Activated B cell treated with CpG ODN at 0.5 μM for 24 hours (primary cell): ENCODE results near the gene C5orf58. TPM values are rescaled to one million over a fixed set of nuclear protein-coding genes. Genes with fewer than 3 reads are reported as not detected.
A peak's percentile ranks its signal among the peaks of the same experiment; 100 is the strongest.

Experiments used
- ATAC-seq: fragments of 200-7000 bp; cut with Tn5 transposase; one replicate; pipeline ENCODE4 v1.10.0; 2021; ENCODE audit warnings: low read depth, mild to moderate bottlenecking, moderate library complexity
- CTCF ChIA-PET: fragments of 350-600 bp; sonication (Branson Sonifier 250); formaldehyde crosslinking; loops from one replicate; lab custom pipeline; 2021; ENCODE audit warnings: antibody characterized with exemption; lab: Charles Lee
- POLR2A ChIA-PET: fragments of 350-600 bp; sonication (Branson Sonifier 250); formaldehyde crosslinking; loops from one replicate; lab custom pipeline; 2021; ENCODE audit warnings: antibody characterized with exemption; lab: Charles Lee
- DNase-seq: peaks from one replicate; pipeline ENCODE4 v3.0.0; 2022
- H3K27ac Mint-ChIP-seq: one replicate; pipeline ENCODE4 v1.8.0; 2020; ENCODE audit warnings: mixed read lengths
- H3K27me3 Mint-ChIP-seq: one replicate; pipeline ENCODE4 v1.8.0; 2021; ENCODE audit warnings: mixed read lengths
- H3K36me3 Mint-ChIP-seq: one replicate; pipeline ENCODE4 v1.8.0; 2021; ENCODE audit warnings: low read depth, mixed read lengths
- H3K4me1 Mint-ChIP-seq: one replicate; pipeline ENCODE4 v1.8.0; 2021; ENCODE audit warnings: mixed read lengths
- H3K4me3 Mint-ChIP-seq: one replicate; pipeline ENCODE4 v1.8.0; 2020; ENCODE audit warnings: mild to moderate bottlenecking, mixed read lengths
- H3K9me3 Mint-ChIP-seq: one replicate; pipeline ENCODE4 v1.8.0; 2020; ENCODE audit warnings: mixed read lengths
- CTCF ChIP-seq: fragments of 200-600 bp; IDR thresholded peaks from one replicate; pipeline ENCODE4 v1.8.0; 2022; ENCODE audit warnings: antibody characterized with exemption, mild to moderate bottlenecking
- intact Hi-C: fragments of 100-400 bp; cut with micrococcal nuclease; formaldehyde crosslinking; loops from one replicate; pipeline ENCODE4 v1.15.1; 2024
- total RNA-seq: library from RNA; stranded (reverse); gene quantifications from 2 replicates; pipeline ENCODE4 v1.2.3, GENCODE V29; 2022

C5orf58 gene
- total RNA-seq, 1 donor from 2014 or later, result not detected

- Mint-ChIP-seq H3K27ac (no peak overlapping the region), H3K4me1 (peaks cover 14% of the 10 kb centered on the region), H3K27me3 (no peaks in the 10 kb centered on the region), H3K9me3 (no peaks in the 10 kb centered on the region), H3K4me3 (no peak overlapping the region), H3K36me3 (peaks cover 7% of the 10 kb centered on the region)
- no peak for ATAC-seq
- TF ChIP-seq CTCF, result no peak
- CTCF ChIA-PET, result no interaction called here
- intact Hi-C loops, result no loop called here
- POLR2A ChIA-PET, result no interaction called here
- DNase-seq, result no peak
Observed at GRCh38 chr5:170263906-170264305, 31.1 kb downstream of the C5orf58 start.

- DNase-seq (no peak), ATAC-seq (no peak)
- peaks cover 23% of the 10 kb centered on the region for H3K4me1 Mint-ChIP-seq
- H3K36me3 Mint-ChIP-seq, result peaks cover 6% of the 10 kb centered on the region
- ChIA-PET CTCF (interaction anchor here (1.0 to 15.7 kb wide), 7 partner anchors 17 to 368 kb away, joined by 4 to 289 read pairs (median 9); partner anchors contain the start of gene LCP2), POLR2A (interaction anchor here (1.9 kb wide), 1 partner anchor 74 kb away, joined by 8 read pairs; no protein-coding TSS in a partner anchor)
- TF ChIP-seq CTCF, result no peak
- no peaks in the 10 kb centered on the region for H3K9me3 Mint-ChIP-seq
- H3K27me3 Mint-ChIP-seq, result no peaks in the 10 kb centered on the region
- intact Hi-C loops, result no loop called here
- H3K27ac Mint-ChIP-seq, result no peak overlapping the region
- no peak overlapping the region for H3K4me3 Mint-ChIP-seq
Observed at GRCh38 chr5:170265522-170265921, 32.7 kb downstream of the C5orf58 start.

- Mint-ChIP-seq H3K4me1 (peaks cover 23% of the 10 kb centered on the region), H3K27me3 (no peaks in the 10 kb centered on the region), H3K4me3 (no peak overlapping the region), H3K27ac (no peak overlapping the region), H3K36me3 (peaks cover 4% of the 10 kb centered on the region), H3K9me3 (no peaks in the 10 kb centered on the region)
- CTCF ChIA-PET, result interaction anchor here (0.8 to 15.7 kb wide), 16 partner anchors 10 to 367 kb away, joined by 3 to 289 read pairs (median 7); partner anchors contain the start of gene LCP2
- TF ChIP-seq CTCF, result no peak
- ATAC-seq, result no peak
- DNase-seq, result no peak
- POLR2A ChIA-PET, result interaction anchor here (0.7 to 1.9 kb wide), 2 partner anchors 11 to 72 kb away, joined by 5 to 8 read pairs; no protein-coding TSS in a partner anchor
- intact Hi-C loops, result no loop called here
Observed at GRCh38 chr5:170266570-170267381, 34.0 kb downstream of the C5orf58 start.

- Mint-ChIP-seq H3K9me3 (no peaks in the 10 kb centered on the region), H3K27me3 (no peaks in the 10 kb centered on the region), H3K4me1 (peaks cover 23% of the 10 kb centered on the region), H3K36me3 (peaks cover 3% of the 10 kb centered on the region), H3K27ac (no peak overlapping the region), H3K4me3 (peak overlapping the region; percentile 4)
- POLR2A ChIA-PET, result interaction anchor here (1.1 to 2.4 kb wide), 2 partner anchors 64 to 71 kb away, joined by 3 to 9 read pairs; no protein-coding TSS in a partner anchor
- CTCF ChIA-PET, result interaction anchor here (0.6 to 15.7 kb wide), 15 partner anchors 9 to 153 kb away, joined by 3 to 289 read pairs (median 8); partner anchors contain the start of gene LCP2
- peak; percentile 73 for TF ChIP-seq CTCF
- intact Hi-C loops, result loop anchor here (1.0 to 2.0 kb wide), 6 partner anchors 10 to 167 kb away; no protein-coding TSS in a partner anchor
- DNase-seq, result peak; percentile 60
- peak; percentile 96 for ATAC-seq
Observed at GRCh38 chr5:170267431-170268152, 34.8 kb downstream of the C5orf58 start.
